Transverse colon (tissue), 4 donors: ENCODE measurements around the gene SLC26A6.

Experiments used
- CTCF ChIP-seq, 5 experiments: fragments of 200-600 bp in 3 of 5; fragments of 450-650 bp in 2 of 5; sonication (generic) in 3 of 5; IDR thresholded peaks; 1 replicate in 2 of 5; 2 replicates in 3 of 5; pipeline ENCODE4 v1.5.1; 2016 to 2017; ENCODE audit warnings: antibody characterized with exemption in 5 of 5, inconsistent platforms in 3 of 5, mild to moderate bottlenecking in 2 of 5, moderate library complexity in 1 of 5
- POLR2A ChIP-seq: fragments of 450-650 bp; IDR thresholded peaks from one replicate; pipeline ENCODE4 v1.6.1; 2016; ENCODE audit warnings: antibody characterized with exemption, mild to moderate bottlenecking, moderate library complexity
- POLR2AphosphoS5 ChIP-seq, 3 donors: sonication (generic); formaldehyde crosslinking; IDR thresholded peaks; one replicate each; pipeline ENCODE4 v1.6.1; 2016; ENCODE audit warnings: antibody characterized with exemption in 3 of 3

- TF ChIP-seq POLR2A: no peak
- no peak for TF ChIP-seq CTCF (IDR thresholded peaks at IDR 0.05)
- TF ChIP-seq POLR2AphosphoS5 (IDR thresholded peaks at IDR 0.05): no peak
Observed at GRCh38 chr3:48581621-48582481, 53.4 kb downstream of the SLC26A6 start.
